Measurements from ENCODE around the gene BRD7. TPM values are rescaled to one million over a fixed set of nuclear protein-coding genes. Genes with fewer than 3 reads are reported as not detected.

The BRD7 gene
- total and polyA plus RNA-seq, 10 of the 15 experiments (the other 5 are each of a cell fraction or from before 2014, with no cell fraction given) = 16.9 to 74.7 (median 52.0) TPM

GRCh38 chr16:50332599-50332998 lies 36.2 kb downstream of the BRD7 start:
- no peak for FAIRE-seq
- in situ Hi-C loops (cut with MboI) (no loop called here), intact Hi-C loops (cut with micrococcal nuclease; ENCODE audit: unreplicated experiment) (no loop called here)
- RAD21 ChIA-PET (ENCODE audit: unreplicated experiment) = interaction anchor here (0.8 kb wide), 1 partner anchor 59 kb away, joined by 3 read pairs; no protein-coding TSS in a partner anchor
- SMC1A ChIA-PET (ENCODE audit: uncharacterized antibody, unreplicated experiment) = interaction anchor here (1.2 kb wide), 1 partner anchor 307 kb away, joined by 3 read pairs; the partner anchor contains the start of gene CNEP1R1
- POLR2A ChIA-PET = no interaction called here
- Histone ChIP-seq H3K9me3 (replicated peaks; ENCODE audit: control insufficient read depth, insufficient read depth, low read length) (no peaks in the 10 kb centered on the region), H3K27ac (ENCODE audit: control insufficient read depth, insufficient read depth) (no peak overlapping the region), H3K4me1 (ENCODE audit: control insufficient read depth, insufficient read depth, low read length) (no peaks in the 10 kb centered on the region), H3K4me2 (ENCODE audit: control insufficient read depth, insufficient read depth) (no peak overlapping the region), H3K36me3 (ENCODE audit: control insufficient read depth in 2 of 2, insufficient read depth in 2 of 2, low read length in 1 of 2) (peaks cover 7 to 12% of the 10 kb centered on the region in 2 experiments; a peak in 3 of 4 replicates), H3K27me3 (replicated peaks in 1 of 2; ENCODE audit: control insufficient read depth in 2 of 2, insufficient read depth in 2 of 2, low read length in 1 of 2) (no peaks in the 10 kb centered on the region), H3K4me3 (no peak overlapping the region), H2AFZ (ENCODE audit: control insufficient read depth, low read depth, low read length) (no peak overlapping the region), H3K79me2 (ENCODE audit: control insufficient read depth, insufficient read depth, low read length) (no peaks in the 10 kb centered on the region), H4K20me1 (ENCODE audit: control insufficient read depth, insufficient read depth) (no peaks in the 10 kb centered on the region), H3K9ac (ENCODE audit: control insufficient read depth, insufficient read depth, low read length) (no peak overlapping the region)
- no peak for ATAC-seq
- no peak for DNase-seq (ENCODE audit: low read depth, low spot score)
- CTCF ChIA-PET = interaction anchor here (0.6 to 1.5 kb wide), 3 partner anchors 23 to 474 kb away, joined by 3 to 8 read pairs (median 4); no protein-coding TSS in a partner anchor
- no peak for TF ChIP-seq CBFB (IDR thresholded peaks at IDR 0.05; ENCODE audit: low read depth)
- TF ChIP-seq CREM (IDR thresholded peaks at IDR 0.05; ENCODE audit: low read depth) = no peak
- TF ChIP-seq BACH1 (IDR thresholded peaks at IDR 0.05; ENCODE audit: borderline replicate concordance) = no peak
- TF ChIP-seq YY1 (IDR thresholded peaks at IDR 0.05; ENCODE audit: low read depth, low read length) = no peak
- no peak for TF ChIP-seq RELA (IDR thresholded peaks at IDR 0.05; ENCODE audit: borderline replicate concordance, partially characterized antibody)
- no peak for TF ChIP-seq KDM1A (IDR thresholded peaks at IDR 0.05; ENCODE audit: borderline replicate concordance)
- TF ChIP-seq ZNF207 (IDR thresholded peaks at IDR 0.05; ENCODE audit: borderline replicate concordance) = no peak
- no peak for TF ChIP-seq SUZ12 (IDR thresholded peaks at IDR 0.05; ENCODE audit: unreplicated experiment)
- TF ChIP-seq TAF1 (IDR thresholded peaks at IDR 0.05; ENCODE audit: borderline replicate concordance, low read depth, low read length) = no peak
- no peak for TF ChIP-seq E2F4 (IDR thresholded peaks at IDR 0.05; ENCODE audit: low read depth, low read length)
- TF ChIP-seq NR2C2 (IDR thresholded peaks at IDR 0.05; ENCODE audit: borderline replicate concordance, control insufficient read depth, insufficient read length, low read depth) = no peak
- no peak for TF ChIP-seq HSF1 (IDR thresholded peaks at IDR 0.05; ENCODE audit: low read depth, low read length)
- no peak for TF ChIP-seq SMAD5 (IDR thresholded peaks at IDR 0.05; ENCODE audit: low read depth)
- no peak for TF ChIP-seq SMARCA5 (IDR thresholded peaks at IDR 0.05)
- TF ChIP-seq ESRRA (IDR thresholded peaks at IDR 0.05; ENCODE audit: low read length) = no peak
- no peak for TF ChIP-seq USF1 (IDR thresholded peaks at IDR 0.05; ENCODE audit: borderline replicate concordance, extremely low read length, insufficient read depth, low read depth, low read length)
- BruUV-seq (replicated peaks) = no TSS peak
- 95% methylated on average over 3 of the region's 3 CpGs for WGBS (ENCODE audit: insufficient coverage, insufficient replicate concordance, low lambda C conversion rate, missing lambda C conversion rate)

All from GM12878 (cell line).